Bronchial epithelial cell (primary cell): ENCODE results near the gene ATP2B2. TPM values are rescaled to one million over a fixed set of nuclear protein-coding genes. Genes with fewer than 3 reads are reported as not detected.

ENCODE experiments used
- DNase-seq: peaks from one replicate; pipeline ENCODE4 v3.0.0-alpha.2; 2010; ENCODE audit warnings: low read depth
- FAIRE-seq: peaks from 2 replicates; lab custom pipeline; 2011; peaks lifted over from hg19 to GRCh38; lab: Jason Lieb, UNC
- H3K27me3 ChIP-seq: 2 replicates; pipeline ENCODE4 v1.5.1; 2011; ENCODE audit warnings: low read length; ENCODE audit not compliant: control insufficient read depth, insufficient read depth
- H3K36me3 ChIP-seq: 2 replicates; pipeline ENCODE4 v1.5.1; 2011; ENCODE audit warnings: low read length; ENCODE audit not compliant: control insufficient read depth, insufficient read depth
- H3K4me3 ChIP-seq: 2 replicates; pipeline ENCODE4 v1.5.1; 2011; ENCODE audit warnings: mild to moderate bottlenecking, low read depth, low read length, control low read depth
- total RNA-seq: library from RNA; depleted of rRNA; stranded (reverse); fragments of >200 nt; gene quantifications from 2 replicates; pipeline ENCODE4 v1.2.1, GENCODE V29; 2014
- TF ChIP-seq, protein P1 (sequence below): IDR thresholded peaks from 2 replicates; pipeline ENCODE4 v1.5.1; 2011; ENCODE audit warnings: mild to moderate bottlenecking, moderate library complexity, low read length, control low read depth, inconsistent platforms; ENCODE audit not compliant: insufficient read depth, severe bottlenecking

Gene ATP2B2
- total RNA-seq, 1 donor from 2014 or later: not detected

DNA sequence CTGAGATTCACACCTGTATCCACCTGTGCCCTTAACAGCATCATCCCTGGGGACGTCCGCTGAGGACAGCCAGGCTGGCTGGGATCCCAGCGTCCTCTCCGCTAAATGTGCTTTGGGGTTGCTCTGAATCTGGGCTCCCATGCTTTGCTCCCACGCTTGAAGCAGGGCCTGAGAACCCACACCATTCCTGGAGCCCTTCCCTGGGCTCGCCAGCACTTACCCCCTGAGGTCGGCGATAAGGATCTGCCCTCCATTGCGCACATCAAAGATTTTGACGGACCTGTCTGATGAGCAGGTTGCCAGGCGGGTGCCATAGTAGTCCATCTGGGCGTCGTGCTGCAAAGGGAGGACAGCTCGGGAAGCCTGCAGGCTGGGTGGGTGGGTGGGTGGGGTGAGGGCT, 190.3 kb downstream of the ATP2B2 start:
- peaks cover 46% of the 10 kb centered on the region for H3K36me3 ChIP-seq
- TF ChIP-seq, protein P1, sequence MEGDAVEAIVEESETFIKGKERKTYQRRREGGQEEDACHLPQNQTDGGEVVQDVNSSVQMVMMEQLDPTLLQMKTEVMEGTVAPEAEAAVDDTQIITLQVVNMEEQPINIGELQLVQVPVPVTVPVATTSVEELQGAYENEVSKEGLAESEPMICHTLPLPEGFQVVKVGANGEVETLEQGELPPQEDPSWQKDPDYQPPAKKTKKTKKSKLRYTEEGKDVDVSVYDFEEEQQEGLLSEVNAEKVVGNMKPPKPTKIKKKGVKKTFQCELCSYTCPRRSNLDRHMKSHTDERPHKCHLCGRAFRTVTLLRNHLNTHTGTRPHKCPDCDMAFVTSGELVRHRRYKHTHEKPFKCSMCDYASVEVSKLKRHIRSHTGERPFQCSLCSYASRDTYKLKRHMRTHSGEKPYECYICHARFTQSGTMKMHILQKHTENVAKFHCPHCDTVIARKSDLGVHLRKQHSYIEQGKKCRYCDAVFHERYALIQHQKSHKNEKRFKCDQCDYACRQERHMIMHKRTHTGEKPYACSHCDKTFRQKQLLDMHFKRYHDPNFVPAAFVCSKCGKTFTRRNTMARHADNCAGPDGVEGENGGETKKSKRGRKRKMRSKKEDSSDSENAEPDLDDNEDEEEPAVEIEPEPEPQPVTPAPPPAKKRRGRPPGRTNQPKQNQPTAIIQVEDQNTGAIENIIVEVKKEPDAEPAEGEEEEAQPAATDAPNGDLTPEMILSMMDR: no peak
- DNase-seq: no peak
- no peak for FAIRE-seq
- no peak overlapping the region for H3K4me3 ChIP-seq
- no peaks in the 10 kb centered on the region for H3K27me3 ChIP-seq

DNA sequence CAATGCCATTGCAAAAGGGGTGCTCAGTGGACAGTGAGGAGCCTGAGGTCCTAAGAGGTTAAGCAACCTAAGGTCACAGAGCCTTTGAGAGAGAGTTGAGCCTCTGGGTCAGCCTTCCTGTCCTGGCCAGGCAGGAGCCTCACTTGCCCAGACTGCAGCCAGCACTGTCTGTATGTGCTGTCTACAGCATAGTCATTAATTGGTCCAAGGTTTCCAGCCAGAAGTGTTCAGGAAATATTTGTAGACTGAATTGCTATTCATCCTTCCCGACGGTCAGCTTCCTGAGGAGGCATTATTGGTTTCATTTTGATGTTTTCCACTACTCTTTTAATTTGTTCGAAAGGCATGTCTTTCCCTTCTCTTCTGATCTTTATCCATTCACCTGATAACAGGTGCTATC, 192.5 kb downstream of the ATP2B2 start:
- DNase-seq (no peak), FAIRE-seq (no peak)
- Histone ChIP-seq H3K4me3 (no peak overlapping the region), H3K36me3 (peaks cover 42% of the 10 kb centered on the region), H3K27me3 (no peaks in the 10 kb centered on the region)
- TF ChIP-seq, protein P1: no peak

DNA sequence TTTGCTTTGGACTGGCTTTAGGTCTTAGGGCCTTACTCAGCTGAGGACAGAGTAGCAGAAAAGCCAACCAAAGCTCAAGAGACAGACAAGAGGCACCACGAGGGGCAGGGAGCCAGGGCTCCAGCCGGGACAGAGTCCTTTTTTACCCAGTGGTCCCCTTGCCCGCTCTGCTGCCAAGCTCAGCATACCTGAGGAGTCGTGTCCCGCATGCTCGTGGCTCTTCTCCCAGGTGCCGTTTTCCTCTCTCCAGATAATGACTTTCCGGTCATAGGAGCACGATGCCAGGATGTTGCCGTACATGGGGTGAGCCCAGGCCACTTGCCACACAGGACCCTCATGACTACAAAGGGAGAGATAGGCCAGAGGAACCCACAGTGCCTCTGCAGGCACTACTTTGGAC, 193.0 kb downstream of the ATP2B2 start:
- TF ChIP-seq, protein P1: no peak
- Histone ChIP-seq H3K36me3 (peaks cover 39% of the 10 kb centered on the region), H3K27me3 (no peaks in the 10 kb centered on the region), H3K4me3 (no peak overlapping the region)
- no peak for FAIRE-seq
- no peak for DNase-seq

DNA sequence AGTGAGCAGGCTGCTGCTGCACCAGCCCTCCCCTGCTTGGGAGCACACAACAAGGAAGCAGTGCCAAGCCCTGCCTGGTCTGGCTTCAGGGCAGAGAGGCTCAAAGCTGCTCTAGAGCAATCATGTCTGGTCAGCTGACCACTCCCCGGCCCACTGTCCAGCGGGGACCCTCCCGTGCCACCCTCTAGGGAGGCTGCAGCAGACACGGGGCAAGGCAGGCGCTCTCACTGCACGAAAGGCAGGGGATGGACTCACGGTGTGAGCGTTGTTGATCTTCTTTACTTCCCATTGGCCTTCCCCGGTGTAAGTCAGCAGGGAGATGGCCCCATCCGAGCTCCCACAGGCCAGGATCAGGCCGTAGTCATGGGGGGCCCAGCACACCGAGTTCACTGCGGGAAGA, 193.7 kb downstream of the ATP2B2 start:
- Histone ChIP-seq H3K36me3 (peaks cover 35% of the 10 kb centered on the region), H3K27me3 (no peaks in the 10 kb centered on the region), H3K4me3 (no peak overlapping the region)
- no peak for DNase-seq
- no peak for FAIRE-seq
- TF ChIP-seq, protein P1: no peak

DNA sequence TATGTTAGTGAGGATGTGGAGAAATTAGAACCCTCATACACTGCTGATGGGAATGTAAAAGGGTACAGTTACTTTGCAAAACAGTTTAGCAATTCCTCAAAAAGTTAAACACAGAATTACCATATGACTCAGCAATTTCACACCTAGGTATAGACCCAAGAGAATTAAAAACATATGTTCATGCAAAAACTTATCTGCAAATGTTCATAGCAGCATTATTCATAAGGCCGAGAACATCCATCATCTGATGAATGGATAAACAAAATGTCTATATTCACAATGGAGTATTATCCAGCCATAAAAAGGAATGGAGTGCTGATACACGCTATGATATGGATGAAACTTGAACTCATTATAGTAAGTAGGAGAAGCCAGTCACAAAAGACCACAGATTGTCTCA, 194.8 kb downstream of the ATP2B2 start:
- peaks cover 31% of the 10 kb centered on the region for H3K36me3 ChIP-seq
- H3K27me3 ChIP-seq: no peaks in the 10 kb centered on the region
- FAIRE-seq (no peak), DNase-seq (no peak)
- TF ChIP-seq, protein P1: no peak
- no peak overlapping the region for H3K4me3 ChIP-seq

DNA sequence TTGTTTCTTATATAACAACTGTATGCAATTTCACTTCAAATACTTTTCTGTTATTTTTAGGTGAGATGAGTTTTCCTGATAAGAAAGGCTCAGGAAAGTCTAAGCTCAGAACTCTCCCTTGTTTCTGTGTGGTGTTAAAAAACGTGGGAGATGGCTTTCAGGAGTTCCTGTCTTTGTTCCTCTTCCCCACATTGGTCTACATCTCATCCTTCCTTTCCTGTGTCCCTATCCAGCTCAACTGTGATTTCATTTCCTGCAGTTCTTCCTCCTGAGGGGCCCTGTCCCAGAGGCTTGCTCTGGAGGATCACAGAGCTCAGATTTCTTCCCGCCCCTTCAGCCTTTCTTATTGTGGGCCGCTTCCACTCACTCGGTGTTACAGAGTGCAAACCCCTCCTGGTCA, 195.7 kb downstream of the ATP2B2 start:
- Histone ChIP-seq H3K27me3 (no peaks in the 10 kb centered on the region), H3K36me3 (peaks cover 30% of the 10 kb centered on the region), H3K4me3 (no peak overlapping the region)
- DNase-seq: no peak
- no peak for FAIRE-seq
- TF ChIP-seq, protein P1: no peak
